ENCODE measurements around the gene CRYL1.
A peak's percentile ranks its signal among the peaks of the same experiment; 100 is the strongest.

DNA sequence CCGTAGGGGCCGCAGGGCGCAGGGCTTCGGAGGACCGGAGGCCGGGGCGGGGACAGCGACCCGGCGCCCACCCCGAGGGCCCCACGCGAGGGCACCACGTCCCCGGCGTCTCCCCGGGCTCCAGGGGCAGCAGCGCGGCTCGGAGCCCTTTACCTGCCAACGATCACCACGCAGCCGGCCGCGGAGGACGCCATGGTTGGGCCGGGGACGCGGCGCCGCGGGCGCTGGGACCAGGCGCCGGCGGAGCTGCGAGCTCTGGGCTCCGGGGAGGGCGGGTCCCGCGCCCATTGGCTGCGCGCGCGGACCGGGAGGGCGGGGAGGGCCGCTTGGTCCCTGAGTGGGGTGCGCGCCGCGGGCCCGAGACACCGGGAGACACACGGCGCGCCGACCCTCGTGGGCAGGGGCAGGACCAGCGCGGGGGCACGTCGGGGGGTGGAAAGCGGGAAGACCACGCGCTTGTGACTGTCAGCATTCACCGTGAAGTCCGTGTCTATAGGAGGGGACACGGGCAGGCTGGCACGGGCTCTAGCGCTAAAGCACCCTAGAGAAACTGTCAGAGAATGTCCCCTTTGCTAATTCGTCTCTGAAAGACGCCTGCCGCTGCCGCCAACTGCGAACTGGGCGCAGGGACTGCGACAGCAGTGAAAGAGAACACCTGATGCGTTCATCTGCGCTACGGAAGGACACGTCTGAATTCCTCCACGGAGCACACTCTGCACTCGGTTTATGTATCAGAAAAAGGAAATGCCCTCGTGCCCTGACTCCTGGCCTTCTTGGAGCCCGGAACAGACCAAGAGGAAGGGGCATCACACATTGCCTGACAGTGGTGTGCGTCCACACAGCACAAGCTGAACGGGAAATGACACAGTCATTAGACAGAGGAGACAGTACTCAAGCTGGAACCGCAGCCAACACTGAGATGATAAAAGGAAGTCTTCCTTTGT lies at the start of gene CRYL1:
- peak; percentile 96 for TF ChIP-seq ZFX (IDR thresholded peaks at IDR 0.05)
- TF ChIP-seq, protein P1, sequence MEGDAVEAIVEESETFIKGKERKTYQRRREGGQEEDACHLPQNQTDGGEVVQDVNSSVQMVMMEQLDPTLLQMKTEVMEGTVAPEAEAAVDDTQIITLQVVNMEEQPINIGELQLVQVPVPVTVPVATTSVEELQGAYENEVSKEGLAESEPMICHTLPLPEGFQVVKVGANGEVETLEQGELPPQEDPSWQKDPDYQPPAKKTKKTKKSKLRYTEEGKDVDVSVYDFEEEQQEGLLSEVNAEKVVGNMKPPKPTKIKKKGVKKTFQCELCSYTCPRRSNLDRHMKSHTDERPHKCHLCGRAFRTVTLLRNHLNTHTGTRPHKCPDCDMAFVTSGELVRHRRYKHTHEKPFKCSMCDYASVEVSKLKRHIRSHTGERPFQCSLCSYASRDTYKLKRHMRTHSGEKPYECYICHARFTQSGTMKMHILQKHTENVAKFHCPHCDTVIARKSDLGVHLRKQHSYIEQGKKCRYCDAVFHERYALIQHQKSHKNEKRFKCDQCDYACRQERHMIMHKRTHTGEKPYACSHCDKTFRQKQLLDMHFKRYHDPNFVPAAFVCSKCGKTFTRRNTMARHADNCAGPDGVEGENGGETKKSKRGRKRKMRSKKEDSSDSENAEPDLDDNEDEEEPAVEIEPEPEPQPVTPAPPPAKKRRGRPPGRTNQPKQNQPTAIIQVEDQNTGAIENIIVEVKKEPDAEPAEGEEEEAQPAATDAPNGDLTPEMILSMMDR (conservative IDR thresholded peaks at IDR 0.05): no peak

All from C4-2B (cell line).